Left ventricle myocardium inferior (tissue), 1 donor: ENCODE measurements around the gene PDS5A. TPM values are rescaled to one million over a fixed set of nuclear protein-coding genes. Genes with fewer than 3 reads are reported as not detected.
"Not testable (repeated sequence)": the region's sequence is repeated elsewhere in the genome, so short reads cannot be mapped to it uniquely, and the experiment has no call there.

Source experiments
- DNase-seq: peaks from one replicate; pipeline ENCODE4 v3.0.0-alpha.2; 2020
- H3K27ac ChIP-seq: fragments of 200-600 bp; replicated peaks from 2 replicates; pipeline ENCODE4 v1.8.0; 2021
- H3K27me3 ChIP-seq: fragments of 200-600 bp; 2 replicates; pipeline ENCODE4 v1.8.0; 2021; ENCODE audit warnings: low read depth
- H3K36me3 ChIP-seq: fragments of 200-600 bp; 2 replicates; pipeline ENCODE4 v1.8.0; 2021
- H3K4me1 ChIP-seq: fragments of 200-600 bp; 2 replicates; pipeline ENCODE4 v1.8.0; 2021
- H3K4me3 ChIP-seq: fragments of 200-600 bp; 2 replicates; pipeline ENCODE4 v1.8.0; 2021; ENCODE audit warnings: mild to moderate bottlenecking, moderate library complexity
- H3K9me3 ChIP-seq: fragments of 200-600 bp; replicated peaks from 2 replicates; pipeline ENCODE4 v1.8.0; 2021
- intact Hi-C: fragments of 100-400 bp; cut with micrococcal nuclease; formaldehyde crosslinking; loops from one replicate; pipeline ENCODE4 v1.11.0; 2022
- total RNA-seq: library from RNA; stranded (reverse); fragmentation: NEBNext Ultra II Directional; extraction: Animal tissue kit (Norgen Biotek cat#: 25700); gene quantifications from one replicate; pipeline ENCODE4 v1.2.1, GENCODE V29; 2021
- TF ChIP-seq, protein P1 (sequence below): fragments of 200-600 bp; IDR thresholded peaks from 2 replicates; pipeline ENCODE4 v1.8.0; 2021; ENCODE audit warnings: antibody characterized with exemption, mild to moderate bottlenecking, borderline replicate concordance
- donor health status: DM: no; HTN: yes; CAD: no; lungs with severe emphysema.

PDS5A gene
- total RNA-seq, 1 donor from 2014 or later, result 29.3 TPM

DNA sequence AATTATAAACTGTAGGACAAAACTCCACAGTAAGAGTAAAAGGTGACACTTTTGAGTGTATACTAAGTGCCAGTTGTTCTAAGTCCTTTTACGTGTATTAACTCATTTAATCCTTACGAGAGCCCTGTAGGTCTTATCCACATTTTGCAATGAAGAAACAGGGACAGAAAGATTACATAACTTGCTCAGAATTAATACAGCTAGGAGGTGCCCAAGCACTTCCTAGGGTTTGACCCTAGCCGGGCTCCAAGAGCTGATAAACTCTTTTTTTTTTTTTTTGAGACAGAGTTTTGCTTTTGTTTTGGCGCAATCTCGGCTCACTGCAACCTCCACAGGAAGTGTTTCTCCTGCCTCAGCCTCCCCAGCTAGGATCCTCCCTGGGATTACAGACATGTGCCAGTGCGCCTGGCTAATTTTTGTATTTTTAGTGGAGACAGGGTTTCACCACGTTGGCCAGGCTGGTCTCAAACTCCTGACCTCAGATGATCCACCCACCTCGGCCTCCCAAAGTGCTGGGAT, 169.4 kb downstream of the PDS5A start:
- Histone ChIP-seq H3K36me3 (no peaks in the 10 kb centered on the region), H3K4me3 (no peak overlapping the region), H3K27ac (no peak overlapping the region), H3K9me3 (no peaks in the 10 kb centered on the region), H3K27me3 (no peaks in the 10 kb centered on the region), H3K4me1 (no peaks in the 10 kb centered on the region)
- intact Hi-C loops, result no loop called here
- TF ChIP-seq, protein P1, sequence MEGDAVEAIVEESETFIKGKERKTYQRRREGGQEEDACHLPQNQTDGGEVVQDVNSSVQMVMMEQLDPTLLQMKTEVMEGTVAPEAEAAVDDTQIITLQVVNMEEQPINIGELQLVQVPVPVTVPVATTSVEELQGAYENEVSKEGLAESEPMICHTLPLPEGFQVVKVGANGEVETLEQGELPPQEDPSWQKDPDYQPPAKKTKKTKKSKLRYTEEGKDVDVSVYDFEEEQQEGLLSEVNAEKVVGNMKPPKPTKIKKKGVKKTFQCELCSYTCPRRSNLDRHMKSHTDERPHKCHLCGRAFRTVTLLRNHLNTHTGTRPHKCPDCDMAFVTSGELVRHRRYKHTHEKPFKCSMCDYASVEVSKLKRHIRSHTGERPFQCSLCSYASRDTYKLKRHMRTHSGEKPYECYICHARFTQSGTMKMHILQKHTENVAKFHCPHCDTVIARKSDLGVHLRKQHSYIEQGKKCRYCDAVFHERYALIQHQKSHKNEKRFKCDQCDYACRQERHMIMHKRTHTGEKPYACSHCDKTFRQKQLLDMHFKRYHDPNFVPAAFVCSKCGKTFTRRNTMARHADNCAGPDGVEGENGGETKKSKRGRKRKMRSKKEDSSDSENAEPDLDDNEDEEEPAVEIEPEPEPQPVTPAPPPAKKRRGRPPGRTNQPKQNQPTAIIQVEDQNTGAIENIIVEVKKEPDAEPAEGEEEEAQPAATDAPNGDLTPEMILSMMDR, result no peak
- DNase-seq, result no peak

DNA sequence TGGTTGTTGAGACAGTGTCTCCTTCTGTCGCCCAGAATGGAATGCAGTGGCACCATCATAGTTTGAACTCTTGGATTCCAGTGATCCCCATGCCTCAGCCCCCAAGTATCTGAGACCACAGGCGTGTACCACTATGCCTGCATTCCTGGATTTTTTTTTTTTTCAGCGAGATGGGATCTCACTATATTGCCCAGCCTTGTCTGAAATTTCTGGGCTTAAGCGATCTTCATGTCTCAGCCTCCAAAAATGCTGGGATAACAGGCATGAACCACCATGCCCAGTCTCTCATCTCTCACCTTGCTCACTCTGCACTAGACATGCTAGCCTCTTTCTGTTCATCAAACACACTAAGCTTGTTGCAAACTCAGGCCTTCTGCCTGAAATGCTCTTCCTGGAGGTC, 175.7 kb downstream of the PDS5A start:
- intact Hi-C loops, result no loop called here
- no peaks in the 10 kb centered on the region for H3K4me1 ChIP-seq
- H3K4me3 ChIP-seq, result no peak overlapping the region
- no peaks in the 10 kb centered on the region for H3K9me3 ChIP-seq
- H3K27ac ChIP-seq, result no peak overlapping the region
- no peaks in the 10 kb centered on the region for H3K27me3 ChIP-seq
- H3K36me3 ChIP-seq, result no peaks in the 10 kb centered on the region
- DNase-seq, result no peak
- TF ChIP-seq, protein P1, result no peak

DNA sequence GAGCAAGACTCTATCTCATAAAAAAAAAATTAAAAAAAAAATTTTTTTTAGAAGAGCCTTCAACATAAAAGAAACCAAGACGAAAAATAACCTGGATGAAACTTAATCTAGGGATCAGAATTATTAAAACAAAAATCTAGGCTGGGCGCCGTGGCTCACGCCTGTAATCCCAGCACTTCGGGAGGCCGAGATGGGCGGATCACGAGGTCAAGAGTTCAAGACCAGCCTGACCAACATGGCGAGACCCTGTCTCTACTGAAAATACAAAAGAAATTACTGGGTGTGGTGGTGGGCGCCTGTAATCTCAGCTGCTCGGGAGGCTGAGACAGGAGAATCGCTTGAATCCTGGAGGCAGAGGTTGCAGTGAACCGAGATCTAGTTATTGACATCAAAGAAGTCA, 184.7 kb downstream of the PDS5A start:
- intact Hi-C loops, H3K9me3 ChIP-seq, H3K27ac ChIP-seq, H3K27me3 ChIP-seq, H3K36me3 ChIP-seq, H3K4me3 ChIP-seq, H3K4me1 ChIP-seq, DNase-seq: not testable (repeated sequence)

DNA sequence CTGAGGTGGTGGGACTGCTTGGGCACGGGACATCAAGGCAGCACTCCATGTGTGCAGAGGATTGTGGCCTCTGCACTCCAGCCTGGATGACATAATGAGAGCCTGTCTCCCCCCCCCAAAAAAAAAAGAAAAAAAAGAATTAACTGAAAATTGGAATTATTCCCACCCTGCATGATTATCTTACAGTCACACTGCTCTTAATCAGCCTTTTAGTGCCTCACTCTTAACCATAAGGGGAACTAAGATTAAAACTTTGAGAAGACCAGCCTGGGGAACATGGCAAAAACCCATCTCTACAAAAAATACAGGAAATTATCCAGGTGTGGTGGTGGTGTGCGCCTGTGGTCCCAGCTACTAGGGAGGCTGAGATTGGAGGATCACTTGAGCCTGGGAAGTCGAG, 185.2 kb downstream of the PDS5A start:
- no peaks in the 10 kb centered on the region for H3K4me1 ChIP-seq
- TF ChIP-seq, protein P1, result no peak
- H3K27ac ChIP-seq, result no peak overlapping the region
- no peak for DNase-seq
- H3K4me3 ChIP-seq, result no peak overlapping the region
- intact Hi-C loops, result no loop called here
- no peaks in the 10 kb centered on the region for H3K9me3 ChIP-seq
- no peaks in the 10 kb centered on the region for H3K27me3 ChIP-seq
- H3K36me3 ChIP-seq, result no peaks in the 10 kb centered on the region

DNA sequence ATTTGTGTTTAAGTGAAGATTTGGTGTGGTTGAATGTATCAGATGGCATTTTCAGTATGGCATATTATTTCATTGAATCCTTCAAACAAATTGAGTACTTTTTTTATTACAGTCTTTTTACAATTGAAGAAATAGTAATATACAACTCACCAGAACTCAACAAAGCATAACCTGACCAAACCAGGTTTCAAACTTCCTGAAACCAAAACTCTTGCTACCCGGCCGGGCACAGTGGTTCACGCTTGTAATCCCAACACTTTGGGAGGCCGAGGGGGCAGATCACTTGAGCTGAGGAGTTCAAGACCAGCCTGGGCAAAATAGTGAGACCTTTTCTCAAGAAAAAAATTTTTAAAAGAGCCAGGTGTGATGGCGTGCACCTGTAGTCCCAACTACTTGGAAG, 185.6 kb downstream of the PDS5A start:
- Histone ChIP-seq H3K27me3 (no peaks in the 10 kb centered on the region), H3K27ac (no peak overlapping the region), H3K9me3 (no peaks in the 10 kb centered on the region), H3K4me3 (no peak overlapping the region), H3K4me1 (no peaks in the 10 kb centered on the region), H3K36me3 (no peaks in the 10 kb centered on the region)
- intact Hi-C loops, result no loop called here
- DNase-seq, result no peak
- TF ChIP-seq, protein P1, result no peak

DNA sequence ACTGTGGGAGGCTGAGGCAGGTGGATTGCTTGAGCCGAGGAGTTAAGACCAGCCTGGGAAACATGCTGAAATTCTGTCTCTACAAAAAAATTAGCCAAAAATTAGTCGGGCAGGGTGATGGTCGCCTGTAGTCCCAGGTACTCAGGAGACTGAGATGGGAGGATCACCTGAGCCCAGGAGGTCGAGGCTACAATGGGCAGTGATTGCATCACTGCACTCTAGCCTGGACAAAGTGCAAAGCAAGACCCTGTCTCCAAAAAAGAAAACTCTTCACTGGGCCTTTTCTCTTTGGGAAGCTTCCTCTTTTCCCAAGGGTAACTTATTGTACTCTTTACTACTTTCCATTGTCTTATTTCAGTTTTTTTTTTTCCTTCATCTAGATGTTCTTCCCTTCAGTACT, 190.9 kb downstream of the PDS5A start:
- no peaks in the 10 kb centered on the region for H3K9me3 ChIP-seq
- TF ChIP-seq, protein P1, result no peak
- no peaks in the 10 kb centered on the region for H3K27me3 ChIP-seq
- no peak for DNase-seq
- no peak overlapping the region for H3K4me3 ChIP-seq
- peaks cover under 1% of the 10 kb centered on the region for H3K4me1 ChIP-seq
- no peak overlapping the region for H3K27ac ChIP-seq
- intact Hi-C loops, result no loop called here
- no peaks in the 10 kb centered on the region for H3K36me3 ChIP-seq
